Epithelial cell of esophagus (primary cell): Measurements from ENCODE around the gene LRG1.
"Not testable (repeated sequence)": the region's sequence is repeated elsewhere in the genome, so short reads cannot be mapped to it uniquely, and the experiment has no call there.

Experiments used
- DNase-seq: peaks from one replicate; pipeline ENCODE4 v3.0.0; 2010; ENCODE audit warnings: low read depth
- H3K4me3 ChIP-seq: 2 replicates; pipeline ENCODE4 v1.5.1; 2011; ENCODE audit warnings: mild to moderate bottlenecking, low read length, control low read depth
- TF ChIP-seq, protein P1 (sequence below): IDR thresholded peaks from 2 replicates; pipeline ENCODE4 v1.5.1; 2011; ENCODE audit warnings: low read depth, mild to moderate bottlenecking, low read length, control low read depth, inconsistent platforms; ENCODE audit not compliant: insufficient read depth; ENCODE audit errors: missing control alignments

The LRG1 gene

GRCh38 chr19:4534836-4535658, 4.8 kb downstream of the LRG1 start, which contains the start of gene PLIN5:
Gene PLIN5, minus strand, starts transcription at chr19:4535224. Its CDS starts 1,150 bp downstream, at chr19:4534074.
- TF ChIP-seq, protein P1, sequence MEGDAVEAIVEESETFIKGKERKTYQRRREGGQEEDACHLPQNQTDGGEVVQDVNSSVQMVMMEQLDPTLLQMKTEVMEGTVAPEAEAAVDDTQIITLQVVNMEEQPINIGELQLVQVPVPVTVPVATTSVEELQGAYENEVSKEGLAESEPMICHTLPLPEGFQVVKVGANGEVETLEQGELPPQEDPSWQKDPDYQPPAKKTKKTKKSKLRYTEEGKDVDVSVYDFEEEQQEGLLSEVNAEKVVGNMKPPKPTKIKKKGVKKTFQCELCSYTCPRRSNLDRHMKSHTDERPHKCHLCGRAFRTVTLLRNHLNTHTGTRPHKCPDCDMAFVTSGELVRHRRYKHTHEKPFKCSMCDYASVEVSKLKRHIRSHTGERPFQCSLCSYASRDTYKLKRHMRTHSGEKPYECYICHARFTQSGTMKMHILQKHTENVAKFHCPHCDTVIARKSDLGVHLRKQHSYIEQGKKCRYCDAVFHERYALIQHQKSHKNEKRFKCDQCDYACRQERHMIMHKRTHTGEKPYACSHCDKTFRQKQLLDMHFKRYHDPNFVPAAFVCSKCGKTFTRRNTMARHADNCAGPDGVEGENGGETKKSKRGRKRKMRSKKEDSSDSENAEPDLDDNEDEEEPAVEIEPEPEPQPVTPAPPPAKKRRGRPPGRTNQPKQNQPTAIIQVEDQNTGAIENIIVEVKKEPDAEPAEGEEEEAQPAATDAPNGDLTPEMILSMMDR: no peak
- H3K4me3 ChIP-seq: no peak within 1 kb of the TSS
- DNase-seq: peak; percentile 42

DNA sequence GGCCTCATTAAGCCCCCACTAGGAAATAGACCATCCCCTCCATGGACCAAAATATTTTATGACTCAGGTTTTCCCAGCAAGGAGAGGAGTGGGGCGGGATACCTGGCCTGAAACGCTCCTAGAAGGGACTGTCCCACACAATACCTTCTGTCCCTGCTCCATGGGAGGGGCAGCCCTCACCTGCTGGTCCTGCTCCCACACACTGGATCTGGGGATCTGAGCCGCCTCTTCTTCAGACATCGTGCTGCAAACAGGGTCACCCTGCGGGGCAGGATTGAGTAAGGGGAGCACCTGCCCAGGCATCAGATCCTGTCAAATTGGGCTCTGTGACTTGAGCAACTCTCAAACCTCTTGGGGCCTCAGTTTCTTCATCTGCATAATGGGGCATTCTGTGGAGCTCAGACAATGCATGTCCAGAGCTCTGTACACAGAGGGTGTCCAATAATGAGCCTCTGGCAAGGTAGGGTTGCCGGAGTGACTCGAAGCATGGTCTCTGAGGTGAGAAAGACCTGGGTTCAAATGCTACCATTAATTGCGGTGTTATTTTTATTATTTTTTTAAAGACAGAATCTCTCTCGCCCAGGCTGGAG, 5.9 kb downstream of the LRG1 start:
- TF ChIP-seq, protein P1: no peak
- DNase-seq: no peak
- H3K4me3 ChIP-seq: no peak overlapping the region

- DNase-seq: no peak
- TF ChIP-seq, protein P1: no peak
- no peak overlapping the region for H3K4me3 ChIP-seq
Measured at GRCh38 chr19:4533334-4533733, 6.5 kb downstream of the LRG1 start.

- TF ChIP-seq, protein P1: no peak
- no peak overlapping the region for H3K4me3 ChIP-seq
- no peak for DNase-seq
Measured at GRCh38 chr19:4531562-4532165, 8.2 kb downstream of the LRG1 start.

GRCh38 chr19:4529924-4530522, 9.8 kb downstream of the LRG1 start:
- H3K4me3 ChIP-seq: no peak overlapping the region
- no peak for DNase-seq
- TF ChIP-seq, protein P1: no peak

GRCh38 chr19:4528843-4529242, 11.0 kb downstream of the LRG1 start:
- TF ChIP-seq, protein P1: no peak
- DNase-seq: no peak
- H3K4me3 ChIP-seq: no peak overlapping the region

- DNase-seq, H3K4me3 ChIP-seq: not testable (repeated sequence)
Measured at GRCh38 chr19:4527377-4527776, 12.5 kb downstream of the LRG1 start.
